Liver (tissue), 3 donors: Measurements from ENCODE around the gene NFATC2.

Source experiments
- EGR1 ChIP-seq, 2 donors: IDR thresholded peaks; 2 replicates each; pipeline ENCODE4 v1.6.1; 2016 to 2018; ENCODE audit warnings: antibody characterized with exemption in 2 of 2, low read depth in 2 of 2
- FOXA1 ChIP-seq: IDR thresholded peaks from 2 replicates; pipeline ENCODE4 v1.6.1; 2016; ENCODE audit warnings: antibody characterized with exemption
- GABPA ChIP-seq, 2 donors: IDR thresholded peaks in 1 of 2; conservative IDR thresholded peaks in 1 of 2; 2 replicates each; pipeline ENCODE4 v1.6.1; 2016; ENCODE audit warnings: antibody characterized with exemption in 2 of 2, mild to moderate bottlenecking in 1 of 2, moderate library complexity in 1 of 2
- JUND ChIP-seq, 2 donors: IDR thresholded peaks; 2 replicates each; pipeline ENCODE4 v1.6.1; 2016; ENCODE audit warnings: antibody characterized with exemption in 2 of 2
- RAD21 ChIP-seq, 2 donors: IDR thresholded peaks; 2 replicates each; pipeline ENCODE4 v1.6.1; 2016; ENCODE audit warnings: antibody characterized with exemption in 2 of 2, mild to moderate bottlenecking in 2 of 2
- TAF1 ChIP-seq: conservative IDR thresholded peaks from 2 replicates; pipeline ENCODE4 v1.6.1; 2016; ENCODE audit warnings: antibody characterized with exemption, mild to moderate bottlenecking
- YY1 ChIP-seq: IDR thresholded peaks from 2 replicates; pipeline ENCODE4 v1.6.1; 2016; ENCODE audit warnings: antibody characterized with exemption, mild to moderate bottlenecking
- TF ChIP-seq, protein P1 (sequence below): fragments of 150-350 bp; IDR thresholded peaks from 2 replicates; pipeline ENCODE4 v1.5.1; 2017; ENCODE audit warnings: improper control_type of control experiment, low read depth, low read length; ENCODE audit not compliant: missing input control
- TF ChIP-seq, protein P2 (sequence below): IDR thresholded peaks from 2 replicates; pipeline ENCODE4 v1.6.1; 2016; ENCODE audit warnings: antibody characterized with exemption, mild to moderate bottlenecking
- TF ChIP-seq, protein P3 (sequence below): IDR thresholded peaks from 2 replicates; pipeline ENCODE4 v1.6.1; 2016; ENCODE audit warnings: antibody characterized with exemption
- TF ChIP-seq, protein P4 (sequence below): IDR thresholded peaks from 2 replicates; pipeline ENCODE4 v1.6.1; 2016; ENCODE audit warnings: antibody characterized with exemption
- donor health status: healthy.
- donor health status: healthy.

DNA sequence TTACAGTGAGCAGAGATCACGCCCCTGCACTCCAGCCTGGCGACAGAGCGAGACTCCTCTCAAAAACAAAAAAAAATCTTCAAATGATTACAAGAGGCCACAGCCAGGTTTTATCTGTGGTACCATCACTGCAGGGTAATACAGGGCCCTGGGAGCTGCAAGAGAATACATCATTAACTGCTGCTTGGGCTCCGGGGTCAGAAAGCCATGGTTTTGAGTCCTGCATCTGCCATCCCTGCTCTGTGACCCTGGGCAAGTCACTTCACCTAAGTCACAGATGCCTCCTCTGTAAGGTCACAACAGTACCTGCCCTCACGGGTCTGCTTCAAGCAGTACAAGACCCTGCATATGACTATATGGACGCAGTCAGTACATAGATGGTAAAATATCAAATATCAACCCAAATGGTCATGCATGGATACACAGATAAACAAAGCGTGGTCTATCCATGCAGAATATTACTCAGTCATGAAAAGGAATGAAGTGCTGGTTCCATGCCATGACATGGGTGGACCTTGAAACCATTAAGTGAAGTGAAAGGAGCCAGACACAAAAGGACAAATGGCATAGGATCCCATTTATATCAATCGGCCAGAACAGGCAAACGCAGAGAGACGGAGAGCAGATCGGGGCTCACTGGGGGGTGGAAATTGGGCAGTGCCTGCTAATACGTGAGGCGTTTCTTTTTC lies 83.6 kb downstream of the NFATC2 start:
- TF ChIP-seq, protein P1, sequence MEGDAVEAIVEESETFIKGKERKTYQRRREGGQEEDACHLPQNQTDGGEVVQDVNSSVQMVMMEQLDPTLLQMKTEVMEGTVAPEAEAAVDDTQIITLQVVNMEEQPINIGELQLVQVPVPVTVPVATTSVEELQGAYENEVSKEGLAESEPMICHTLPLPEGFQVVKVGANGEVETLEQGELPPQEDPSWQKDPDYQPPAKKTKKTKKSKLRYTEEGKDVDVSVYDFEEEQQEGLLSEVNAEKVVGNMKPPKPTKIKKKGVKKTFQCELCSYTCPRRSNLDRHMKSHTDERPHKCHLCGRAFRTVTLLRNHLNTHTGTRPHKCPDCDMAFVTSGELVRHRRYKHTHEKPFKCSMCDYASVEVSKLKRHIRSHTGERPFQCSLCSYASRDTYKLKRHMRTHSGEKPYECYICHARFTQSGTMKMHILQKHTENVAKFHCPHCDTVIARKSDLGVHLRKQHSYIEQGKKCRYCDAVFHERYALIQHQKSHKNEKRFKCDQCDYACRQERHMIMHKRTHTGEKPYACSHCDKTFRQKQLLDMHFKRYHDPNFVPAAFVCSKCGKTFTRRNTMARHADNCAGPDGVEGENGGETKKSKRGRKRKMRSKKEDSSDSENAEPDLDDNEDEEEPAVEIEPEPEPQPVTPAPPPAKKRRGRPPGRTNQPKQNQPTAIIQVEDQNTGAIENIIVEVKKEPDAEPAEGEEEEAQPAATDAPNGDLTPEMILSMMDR = no peak
- TF ChIP-seq, protein P2, sequence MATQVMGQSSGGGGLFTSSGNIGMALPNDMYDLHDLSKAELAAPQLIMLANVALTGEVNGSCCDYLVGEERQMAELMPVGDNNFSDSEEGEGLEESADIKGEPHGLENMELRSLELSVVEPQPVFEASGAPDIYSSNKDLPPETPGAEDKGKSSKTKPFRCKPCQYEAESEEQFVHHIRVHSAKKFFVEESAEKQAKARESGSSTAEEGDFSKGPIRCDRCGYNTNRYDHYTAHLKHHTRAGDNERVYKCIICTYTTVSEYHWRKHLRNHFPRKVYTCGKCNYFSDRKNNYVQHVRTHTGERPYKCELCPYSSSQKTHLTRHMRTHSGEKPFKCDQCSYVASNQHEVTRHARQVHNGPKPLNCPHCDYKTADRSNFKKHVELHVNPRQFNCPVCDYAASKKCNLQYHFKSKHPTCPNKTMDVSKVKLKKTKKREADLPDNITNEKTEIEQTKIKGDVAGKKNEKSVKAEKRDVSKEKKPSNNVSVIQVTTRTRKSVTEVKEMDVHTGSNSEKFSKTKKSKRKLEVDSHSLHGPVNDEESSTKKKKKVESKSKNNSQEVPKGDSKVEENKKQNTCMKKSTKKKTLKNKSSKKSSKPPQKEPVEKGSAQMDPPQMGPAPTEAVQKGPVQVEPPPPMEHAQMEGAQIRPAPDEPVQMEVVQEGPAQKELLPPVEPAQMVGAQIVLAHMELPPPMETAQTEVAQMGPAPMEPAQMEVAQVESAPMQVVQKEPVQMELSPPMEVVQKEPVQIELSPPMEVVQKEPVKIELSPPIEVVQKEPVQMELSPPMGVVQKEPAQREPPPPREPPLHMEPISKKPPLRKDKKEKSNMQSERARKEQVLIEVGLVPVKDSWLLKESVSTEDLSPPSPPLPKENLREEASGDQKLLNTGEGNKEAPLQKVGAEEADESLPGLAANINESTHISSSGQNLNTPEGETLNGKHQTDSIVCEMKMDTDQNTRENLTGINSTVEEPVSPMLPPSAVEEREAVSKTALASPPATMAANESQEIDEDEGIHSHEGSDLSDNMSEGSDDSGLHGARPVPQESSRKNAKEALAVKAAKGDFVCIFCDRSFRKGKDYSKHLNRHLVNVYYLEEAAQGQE = no peak
- TF ChIP-seq, protein P3, sequence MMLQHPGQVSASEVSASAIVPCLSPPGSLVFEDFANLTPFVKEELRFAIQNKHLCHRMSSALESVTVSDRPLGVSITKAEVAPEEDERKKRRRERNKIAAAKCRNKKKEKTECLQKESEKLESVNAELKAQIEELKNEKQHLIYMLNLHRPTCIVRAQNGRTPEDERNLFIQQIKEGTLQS = no peak
- no peak for TF ChIP-seq TAF1
- no peak for TF ChIP-seq EGR1 (IDR thresholded peaks at IDR 0.05; ENCODE audit: low read depth in 2 of 2)
- TF ChIP-seq JUND (IDR thresholded peaks at IDR 0.05) = no peak
- no peak for TF ChIP-seq FOXA1
- TF ChIP-seq YY1 = no peak
- TF ChIP-seq, protein P4, sequence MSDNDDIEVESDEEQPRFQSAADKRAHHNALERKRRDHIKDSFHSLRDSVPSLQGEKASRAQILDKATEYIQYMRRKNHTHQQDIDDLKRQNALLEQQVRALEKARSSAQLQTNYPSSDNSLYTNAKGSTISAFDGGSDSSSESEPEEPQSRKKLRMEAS = no peak
- no peak for TF ChIP-seq RAD21 (IDR thresholded peaks at IDR 0.05)
- no peak for TF ChIP-seq GABPA (IDR thresholded peaks at IDR 0.05 in 1 of 2, conservative IDR thresholded peaks at IDR 0.05 in 1 of 2)
